Tibial artery (tissue), 4 donors: ENCODE results near the gene OSER1.

Experiments used
- DNase-seq, 2 donors: peaks; one replicate each; pipeline ENCODE4 v3.0.0-alpha.2; 2019
- H3K27ac ChIP-seq, 2 donors: fragments of 200-600 bp; sonication (generic) in 1 of 2; 1 replicate in 1 of 2; 2 replicates in 1 of 2; pipeline ENCODE4 v1.5.1; 2018 to 2019; ENCODE audit warnings: mild to moderate bottlenecking in 1 of 2
- H3K27me3 ChIP-seq, 2 donors: fragments of 200-600 bp; sonication (generic) in 1 of 2; one replicate each; pipeline versions ENCODE4 v1.5.1 to v1.6.0; 2016 to 2019
- H3K36me3 ChIP-seq, 3 donors: fragments of 200-600 bp; sonication (generic) in 2 of 3; one replicate each; pipeline ENCODE4 v1.5.1; 2016 to 2019; ENCODE audit warnings: mild to moderate bottlenecking in 2 of 3
- H3K4me1 ChIP-seq, 4 donors: fragments of 200-600 bp; sonication (generic) in 2 of 4; 1 replicate in 3 of 4; 2 replicates in 1 of 4; pipeline ENCODE4 v1.5.1; 2016 to 2019
- H3K4me3 ChIP-seq, 2 donors: fragments of 200-600 bp; sonication (generic) in 1 of 2; 1 replicate in 1 of 2; 2 replicates in 1 of 2; pipeline ENCODE4 v1.5.1; 2018 to 2019; ENCODE audit warnings: mild to moderate bottlenecking in 2 of 2
- H3K9me3 ChIP-seq, 3 donors: fragments of 200-600 bp; sonication (generic) in 1 of 3; one replicate each; pipeline ENCODE4 v1.5.1; 2016 to 2019
- CTCF ChIP-seq, 2 experiments: fragments of 200-600 bp in 1 of 2; fragments of 450-650 bp in 1 of 2; IDR thresholded peaks; one replicate each; pipeline ENCODE4 v1.5.1; 2017 to 2019; ENCODE audit warnings: antibody characterized with exemption in 2 of 2, mild to moderate bottlenecking in 1 of 2, moderate library complexity in 1 of 2
- intact Hi-C: fragments of 100-400 bp; cut with DNase I; formaldehyde crosslinking; loops from one replicate; pipeline ENCODE4 v1.15.0; 2023; ENCODE audit warnings: low total_unique reads

The OSER1 gene

GRCh38 chr20:44154521-44155001 is 56.0 kb downstream of the OSER1 start:
- no peak for TF ChIP-seq CTCF (IDR thresholded peaks at IDR 0.05)
- no peaks in the 10 kb centered on the region for H3K9me3 ChIP-seq
- no peak overlapping the region for H3K4me3 ChIP-seq
- H3K27me3 ChIP-seq: no peaks in the 10 kb centered on the region
- H3K27ac ChIP-seq: peak overlapping the region; percentile 90 to 92
- H3K4me1 ChIP-seq: peaks cover 0 to 94% (median 52%) of the 10 kb centered on the region in 4 donors
- H3K36me3 ChIP-seq: peaks cover 11 to 18% (median 12%) of the 10 kb centered on the region in 3 donors
- DNase-seq: peak in 1 of 2 donors; percentile 78
- intact Hi-C loops: no loop called here

GRCh38 chr20:44153636-44154043 is 56.9 kb downstream of the OSER1 start:
- peak in 1 of 2 experiments; percentile 28 for TF ChIP-seq CTCF (IDR thresholded peaks at IDR 0.05)
- no peak overlapping the region for H3K4me3 ChIP-seq
- no peaks in the 10 kb centered on the region for H3K27me3 ChIP-seq
- H3K27ac ChIP-seq: peak overlapping the region; percentile 90 to 92
- intact Hi-C loops: no loop called here
- H3K36me3 ChIP-seq: peaks cover 2 to 9% (median 2%) of the 10 kb centered on the region in 3 donors
- peaks cover 0 to 94% (median 52%) of the 10 kb centered on the region in 4 donors for H3K4me1 ChIP-seq
- no peaks in the 10 kb centered on the region for H3K9me3 ChIP-seq
- peak in 1 of 2 donors; percentile 78 for DNase-seq

- no peaks in the 10 kb centered on the region for H3K27me3 ChIP-seq
- H3K4me3 ChIP-seq: no peak overlapping the region
- peaks cover 0 to 94% (median 49%) of the 10 kb centered on the region in 4 donors for H3K4me1 ChIP-seq
- no peak for DNase-seq
- no peaks in the 10 kb centered on the region for H3K36me3 ChIP-seq
- H3K27ac ChIP-seq: peak overlapping the region; percentile 90 to 92
- intact Hi-C loops: no loop called here
- no peaks in the 10 kb centered on the region for H3K9me3 ChIP-seq
- TF ChIP-seq CTCF (IDR thresholded peaks at IDR 0.05): no peak
Measured at GRCh38 chr20:44151621-44152416, 58.8 kb downstream of the OSER1 start.

GRCh38 chr20:44146272-44146671 is 64.3 kb downstream of the OSER1 start:
- no peaks in the 10 kb centered on the region for H3K9me3 ChIP-seq
- no peaks in the 10 kb centered on the region for H3K27me3 ChIP-seq
- H3K4me1 ChIP-seq: peaks cover 4 to 98% (median 54%) of the 10 kb centered on the region in 4 donors
- intact Hi-C loops: no loop called here
- no peak for DNase-seq
- peak overlapping the region; percentile 92 to 94 for H3K27ac ChIP-seq
- H3K36me3 ChIP-seq: no peaks in the 10 kb centered on the region
- no peak overlapping the region for H3K4me3 ChIP-seq
- no peak for TF ChIP-seq CTCF (IDR thresholded peaks at IDR 0.05)
